ENCODE data around the gene FOXR1.
"Not testable (repeated sequence)": the region's sequence is repeated elsewhere in the genome, so short reads cannot be mapped to it uniquely, and the experiment has no call there.

Gene FOXR1

GRCh38 chr11:118997627-118998387 lies 26.2 kb downstream of the FOXR1 start, which contains the start of gene CENATAC:
Gene CENATAC, plus strand, starts transcription at chr11:118998138. Its CDS starts 60 bp downstream, at chr11:118998198.
- peak; percentile 90 for DNase-seq (ENCODE audit: low read depth, low spot score)

GRCh38 chr11:118998388-118998717 lies 26.8 kb downstream of the FOXR1 start:
- no peak for DNase-seq (ENCODE audit: low read depth, low spot score)

DNA sequence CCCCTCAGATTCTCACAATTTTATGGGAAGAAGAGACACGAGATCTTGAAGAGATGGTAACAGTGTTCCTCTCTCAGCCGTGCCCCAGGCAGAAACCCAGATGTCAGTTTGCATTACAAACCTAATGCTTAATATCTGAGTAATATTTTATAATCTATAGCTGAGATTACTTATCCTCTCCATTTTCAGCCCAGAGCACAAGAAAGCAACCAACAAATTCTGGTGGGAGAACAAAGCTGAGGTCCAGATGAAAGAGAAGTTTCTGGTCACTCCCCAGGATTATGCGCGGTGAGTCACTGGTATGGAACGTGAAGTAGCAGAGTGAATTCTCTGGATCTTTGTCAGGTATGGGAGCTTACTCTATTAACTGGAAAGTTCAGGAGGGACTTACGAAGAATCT lies 27.3 kb downstream of the FOXR1 start:
- DNase-seq (ENCODE audit: low read depth, low spot score), result no peak

DNA sequence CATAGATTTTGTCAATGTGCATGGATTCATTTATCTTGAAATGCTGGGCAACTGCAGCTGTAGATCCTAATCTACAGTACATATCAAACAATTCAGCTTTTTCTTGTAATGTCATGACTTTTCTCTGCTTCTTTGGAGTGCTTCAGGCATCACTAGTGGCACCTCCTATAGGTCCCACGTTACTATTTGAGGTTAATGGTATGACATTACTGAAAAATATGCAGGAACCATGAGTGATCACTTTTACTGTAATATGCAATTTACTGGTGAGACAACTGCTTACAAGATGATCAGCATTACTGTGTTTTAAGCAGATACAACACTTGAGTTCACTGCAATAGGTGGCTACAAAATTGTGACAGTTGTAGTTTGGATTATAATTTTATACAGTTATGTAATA lies 29.3 kb downstream of the FOXR1 start:
- DNase-seq (ENCODE audit: low read depth, low spot score), result no peak

DNA sequence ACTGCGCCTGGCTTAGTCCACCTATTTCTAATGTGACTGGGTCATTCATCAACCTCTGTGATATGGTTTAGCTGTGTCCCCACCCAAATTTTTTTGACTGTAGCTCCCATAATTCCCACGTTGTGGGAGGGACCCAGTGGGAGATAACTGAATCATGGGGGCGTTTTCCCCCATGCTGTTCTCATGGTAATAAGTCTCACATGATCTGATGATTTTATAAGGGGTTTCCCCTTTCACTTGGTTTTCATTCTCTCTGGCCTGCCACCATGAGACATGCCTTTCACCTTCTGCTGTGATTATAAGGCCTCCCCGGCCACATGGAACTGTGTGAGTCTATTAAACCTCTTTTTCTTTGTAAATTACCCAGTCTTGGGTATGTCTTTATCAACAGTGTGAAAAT lies 35.1 kb downstream of the FOXR1 start:
- no peak for DNase-seq (ENCODE audit: low read depth, low spot score)

DNA sequence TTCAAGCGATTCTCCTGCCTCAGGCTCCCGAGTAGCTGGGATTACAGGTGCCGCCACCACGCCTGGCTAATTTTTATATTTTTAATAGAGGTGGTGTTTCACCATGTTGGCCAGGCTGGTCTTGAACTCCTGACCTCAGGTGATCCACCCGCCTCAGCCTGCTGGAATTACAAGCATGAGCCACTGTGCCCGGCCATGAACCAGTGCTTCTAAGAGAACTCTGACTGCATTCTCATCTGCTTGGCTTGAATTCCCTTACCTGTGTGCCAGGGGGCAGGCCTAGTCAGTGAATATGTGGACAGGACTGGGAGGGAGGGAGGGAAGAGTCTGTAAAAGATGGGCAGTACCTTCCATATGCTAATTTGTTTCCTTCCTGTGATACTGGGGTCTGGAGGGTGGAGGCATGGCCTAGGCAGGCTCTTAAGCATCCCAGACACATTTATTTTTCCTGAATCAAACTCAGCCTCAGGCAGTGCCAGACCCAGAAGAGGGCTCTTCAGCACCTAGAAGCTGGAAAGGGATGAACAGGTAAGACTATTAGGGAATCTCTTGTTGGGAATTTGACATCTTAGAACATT lies 40.0 kb downstream of the FOXR1 start:
- DNase-seq (ENCODE audit: low read depth, low spot score), result no peak

- no peak for DNase-seq (ENCODE audit: low read depth, low spot score)
Observed at GRCh38 chr11:119012629-119013170, 41.1 kb downstream of the FOXR1 start.

GRCh38 chr11:119014209-119014924 lies 42.8 kb downstream of the FOXR1 start:
- DNase-seq (ENCODE audit: low read depth, low spot score), result no peak

DNA sequence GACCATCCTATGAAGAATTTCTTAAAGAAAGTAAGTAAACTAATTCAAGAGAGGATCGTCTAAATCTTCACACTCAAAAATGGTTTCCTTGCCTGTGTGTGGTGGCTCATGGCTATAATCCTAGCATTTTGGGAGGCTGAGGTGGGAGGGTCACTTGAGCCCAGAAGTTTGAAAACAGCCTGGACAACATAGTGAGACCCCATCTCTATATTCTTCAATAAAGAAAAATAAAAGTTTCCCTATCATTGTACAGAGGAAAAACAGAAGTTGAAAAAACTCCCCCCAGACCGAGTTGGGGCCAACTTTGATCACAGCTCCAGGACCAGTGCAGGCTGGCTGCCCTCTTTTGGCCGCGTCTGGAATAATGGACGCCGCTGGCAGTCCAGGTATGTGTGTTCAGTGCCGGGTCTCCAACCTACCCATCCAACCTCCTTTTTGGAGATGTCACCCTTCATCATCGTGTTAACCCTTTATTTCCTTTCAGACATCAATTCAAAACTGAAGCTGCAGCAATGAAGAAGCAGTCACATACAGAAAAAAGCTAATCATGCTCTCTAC lies 43.6 kb downstream of the FOXR1 start:
- no peak for DNase-seq (ENCODE audit: low read depth, low spot score)

GRCh38 chr11:119016216-119017009 lies 44.9 kb downstream of the FOXR1 start:
- DNase-seq (ENCODE audit: low read depth, low spot score), result no peak

DNA sequence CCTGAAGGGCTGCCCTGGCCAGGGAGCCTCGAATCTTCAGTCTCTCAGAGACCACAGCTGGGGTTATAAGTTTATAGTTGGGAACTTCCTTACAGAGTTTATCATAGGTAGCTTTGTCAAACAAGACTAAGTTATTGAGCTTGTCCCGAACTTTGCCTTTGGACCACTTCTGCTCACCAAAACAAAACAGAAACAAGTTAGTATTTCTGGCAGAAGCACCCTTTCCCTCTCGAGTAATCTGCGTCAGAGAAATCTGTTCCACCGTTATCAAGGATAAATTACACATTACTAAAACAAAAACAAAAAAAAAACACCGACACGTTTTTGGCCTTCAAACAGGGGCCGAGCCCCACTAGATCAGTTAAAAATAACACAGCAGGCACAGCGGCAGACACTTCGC lies 45.8 kb downstream of the FOXR1 start:
- not testable (repeated sequence) for DNase-seq (ENCODE audit: low read depth, low spot score)

- peak; percentile 94 for DNase-seq (ENCODE audit: low read depth, low spot score)
Observed at GRCh38 chr11:119018074-119018938, 46.7 kb downstream of the FOXR1 start, which contains the start of the genes RPS25 and TRAPPC4. Gene RPS25, minus strand, starts transcription at chr11:119018343. Its CDS starts 59 bp downstream, at chr11:119018284. Gene TRAPPC4, plus strand, starts transcription at chr11:119018766. Its CDS starts 30 bp downstream, at chr11:119018796.

- DNase-seq (ENCODE audit: low read depth, low spot score), result no peak
Observed at GRCh38 chr11:119019996-119020395, 48.4 kb downstream of the FOXR1 start.

- DNase-seq (ENCODE audit: low read depth, low spot score), result no peak
Observed at GRCh38 chr11:119021631-119022030, 50.1 kb downstream of the FOXR1 start.

DNA sequence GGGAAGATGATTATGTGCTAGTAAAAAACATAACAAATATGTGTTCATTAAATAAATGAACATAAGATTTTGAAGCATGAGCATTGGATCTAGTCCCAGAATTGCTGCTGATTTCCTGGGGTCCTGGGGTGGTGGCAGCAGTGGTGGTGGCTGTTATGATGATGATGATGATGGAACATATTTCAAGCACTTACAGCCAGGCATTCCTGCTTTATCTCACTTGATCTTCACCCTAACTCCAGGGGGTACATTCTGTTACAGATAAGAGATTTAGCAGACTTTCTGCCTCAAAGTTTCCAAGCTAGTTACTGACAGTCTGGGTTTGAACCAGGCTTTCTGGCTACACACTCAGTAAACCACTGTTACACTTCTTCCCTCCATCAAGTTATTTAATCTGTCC lies 52.2 kb downstream of the FOXR1 start:
- no peak for DNase-seq (ENCODE audit: low read depth, low spot score)

DNA sequence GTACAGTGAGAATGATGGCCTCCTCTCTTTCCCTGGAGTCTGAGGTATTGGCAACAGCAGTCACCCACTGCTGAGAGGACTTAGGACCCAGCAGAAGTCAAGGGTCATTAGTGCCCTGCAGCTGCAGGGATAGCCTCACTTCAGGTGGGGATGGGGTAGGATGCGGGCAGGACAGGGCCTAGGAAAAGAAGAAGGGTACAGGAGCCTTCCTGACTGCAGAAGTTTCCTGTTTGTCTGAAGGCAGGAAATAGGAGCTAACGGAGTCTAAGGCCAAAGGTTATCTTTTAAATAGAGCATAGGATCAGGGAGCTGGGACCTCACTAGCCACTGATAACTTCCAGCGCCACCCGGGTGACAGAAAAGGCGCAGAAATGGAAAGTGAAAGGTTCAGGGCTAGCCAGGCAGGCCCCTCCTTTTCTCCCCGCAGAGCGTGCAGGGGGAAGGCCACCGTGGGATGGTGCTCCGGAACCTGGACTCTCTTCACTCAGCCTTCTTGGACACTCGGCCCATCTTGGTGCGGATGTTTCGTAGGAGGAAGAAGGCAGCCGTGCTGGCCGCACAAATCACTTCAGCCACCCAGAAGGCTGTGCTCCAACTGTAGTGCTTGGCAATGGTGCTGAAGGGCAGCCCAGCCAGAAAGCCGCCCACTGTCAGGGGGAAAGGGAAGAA lies 53.0 kb downstream of the FOXR1 start:
- DNase-seq (ENCODE audit: low read depth, low spot score), result no peak

GRCh38 chr11:119025099-119025473 lies 53.5 kb downstream of the FOXR1 start:
- no peak for DNase-seq (ENCODE audit: low read depth, low spot score)

DNA sequence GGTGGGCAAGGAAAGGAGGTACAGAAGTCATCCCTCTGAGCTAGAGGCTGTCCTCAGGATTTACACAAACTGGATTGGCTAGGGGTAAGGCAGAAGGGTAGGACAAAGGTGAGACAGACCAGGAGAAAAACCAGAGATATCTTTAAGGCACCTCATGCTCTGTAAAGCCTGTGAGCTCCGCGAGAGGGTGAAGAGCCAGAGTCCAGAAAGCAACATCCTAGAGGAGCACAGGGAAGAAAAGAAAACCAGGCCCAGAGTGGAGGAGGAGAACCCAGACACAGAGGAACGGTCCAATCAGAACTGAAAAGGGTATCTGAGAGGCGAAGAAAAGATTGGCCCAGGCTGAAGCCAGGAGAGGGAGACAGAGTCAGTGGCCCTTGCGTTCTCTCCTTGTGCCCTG lies 54.0 kb downstream of the FOXR1 start:
- no peak for DNase-seq (ENCODE audit: low read depth, low spot score)

GRCh38 chr11:119025978-119026766 lies 54.6 kb downstream of the FOXR1 start:
- DNase-seq (ENCODE audit: low read depth, low spot score), result no peak
